ENCODE results near the gene FDPS.

DNA sequence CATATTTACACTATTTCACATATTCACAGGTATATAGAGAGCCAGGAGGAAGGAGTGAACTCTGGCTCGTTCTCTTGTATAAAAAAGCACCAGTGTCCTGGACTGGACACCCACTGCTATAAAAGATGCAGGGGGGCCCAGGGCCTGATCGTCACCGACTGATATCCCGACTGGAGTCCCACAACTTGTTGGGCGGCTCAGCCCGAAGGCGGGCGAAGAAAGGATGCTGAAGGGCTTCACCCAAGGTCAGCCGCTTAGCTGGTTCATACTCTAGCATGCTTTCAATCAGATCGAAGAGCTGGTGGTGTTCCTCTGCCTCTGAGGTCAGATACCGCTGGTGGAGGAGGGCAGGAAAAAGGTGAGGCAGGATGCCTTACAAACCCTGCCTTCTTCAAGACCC is 45.6 kb upstream of the FDPS start:
- TF ChIP-seq POLR2A (IDR thresholded peaks at IDR 0.05; ENCODE audit: low read depth, low read length) (no peak), POLR2AphosphoS5 (IDR thresholded peaks at IDR 0.05; ENCODE audit: low read depth, low read length) (no peak), TAF1 (IDR thresholded peaks at IDR 0.05; ENCODE audit: borderline replicate concordance, low read depth, low read length) (no peak)
